H1 (cell line): ENCODE results near the gene SCAPER. TPM values are rescaled to one million over a fixed set of nuclear protein-coding genes. Genes with fewer than 3 reads are reported as not detected.
A peak's percentile ranks its signal among the peaks of the same experiment; 100 is the strongest.

ENCODE experiments used
- CHD7 ChIP-seq: fragments of 300-600 bp; sonication (generic); IDR thresholded peaks from 2 replicates; pipeline ENCODE4 v1.7.1; 2012; ENCODE audit warnings: low read length, moderate library complexity, mild to moderate bottlenecking, inconsistent platforms; ENCODE audit not compliant: insufficient replicate concordance
- CTCF ChIP-seq, 3 experiments: IDR thresholded peaks; 1 replicate in 2 of 3; 2 replicates in 1 of 3; pipeline versions ENCODE4 v1.5.1 to v1.6.1; 2011; ENCODE audit warnings: low read length in 3 of 3, mild to moderate bottlenecking in 3 of 3, inconsistent platforms in 2 of 3, low read depth in 1 of 3, moderate library complexity in 1 of 3; ENCODE audit not compliant: insufficient read depth in 1 of 3; ENCODE audit errors: control extremely low read depth in 1 of 3
- EZH2 ChIP-seq: fragments of 200-600 bp; sonication (generic); IDR thresholded peaks from 2 replicates; pipeline ENCODE4 v1.7.1; 2012; ENCODE audit warnings: low read depth, mild to moderate bottlenecking, moderate library complexity, low read length, inconsistent platforms; ENCODE audit not compliant: severe bottlenecking
- KDM1A ChIP-seq: fragments of 200-600, 300-600 bp; sonication (generic); IDR thresholded peaks from 2 replicates; pipeline ENCODE4 v1.7.1; 2016; ENCODE audit warnings: mild to moderate bottlenecking, low read length, borderline replicate concordance
- KDM4A ChIP-seq: IDR thresholded peaks from one replicate; pipeline ENCODE4 v1.7.1; 2012; ENCODE audit warnings: low read depth, mild to moderate bottlenecking, moderate library complexity, low read length, inconsistent platforms; ENCODE audit not compliant: severe bottlenecking
- SP2 ChIP-seq: IDR thresholded peaks from 2 replicates; pipeline ENCODE4 v1.6.1; 2012; ENCODE audit warnings: mild to moderate bottlenecking, low read length, inconsistent platforms
- polyA plus RNA-seq, 7 experiments: library from polyadenylated mRNA; depleted of rRNA in 3 of 7; stranded (reverse) in 5 of 7; unstranded in 2 of 7; fragments of >200 nt in 5 of 7; fragments of 200-250 nt in 2 of 7; gene quantifications; 1 replicate in 5 of 7; 2 replicates in 1 of 7; 4 replicates in 1 of 7; pipeline versions ENCODE4 v1.2.1 to v1.2.3, GENCODE V29; 2011 to 2013; ENCODE audit warnings: missing spikeins in 2 of 7, mixed read lengths in 2 of 7
- total RNA-seq: library from RNA; stranded (reverse); fragmentation: NEBNext Ultra II Directional; extraction: Animal tissue kit (Norgen Biotek cat#: 25700); gene quantifications from 2 replicates; pipeline ENCODE4 v1.2.1, GENCODE V29; 2021

The SCAPER gene
- total and polyA plus RNA-seq, 2 of the 8 experiments (the other 6 are each of a cell fraction or from before 2014, with no cell fraction given), result 1.6 to 6.8 TPM

- TF ChIP-seq CHD7 (no peak), EZH2 (peak; percentile 90), CTCF (IDR thresholded peaks at IDR 0.05; ENCODE audit: control extremely low read depth in 1 of 3, insufficient read depth in 1 of 3, low read depth in 1 of 3, low read length in 3 of 3) (no peak), KDM1A (no peak), SP2 (no peak), KDM4A (peak; percentile 51)
These were observed 558.3 kb downstream of the SCAPER start (continued) for GRCh38 chr15:76346669-76347481.
